Measurements from ENCODE around the gene RIN3. TPM values are rescaled to one million over a fixed set of nuclear protein-coding genes. Genes with fewer than 3 reads are reported as not detected.

The RIN3 gene
- total and polyA plus RNA-seq, 3 donors from 2014 or later: 25.9 to 56.2 (median 49.8) TPM

DNA sequence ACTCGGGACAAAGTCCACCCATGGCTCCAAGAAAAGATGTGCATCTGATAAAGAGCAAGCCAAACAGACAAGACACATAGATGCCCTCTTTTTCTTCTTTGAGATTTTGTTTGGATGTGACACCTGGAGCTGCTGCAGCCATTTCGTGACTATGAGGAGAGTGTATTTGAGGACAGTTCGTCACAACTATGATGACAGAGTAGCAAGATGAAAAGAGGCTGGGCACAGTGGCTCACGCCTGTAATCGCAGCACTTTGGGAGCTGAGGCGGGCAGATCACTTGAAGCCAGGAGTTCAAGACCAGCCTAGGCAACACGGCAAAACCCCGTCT lies 213.3 kb downstream of the RIN3 start:
- Histone ChIP-seq H3K27me3 (no peaks in the 10 kb centered on the region), H3K4me1 (peaks cover 13% of the 10 kb centered on the region), H3K4me3 (no peak overlapping the region), H3K36me3 (ENCODE audit: low read depth, missing control alignments) (no peaks in the 10 kb centered on the region), H3K9me3 (no peaks in the 10 kb centered on the region), H3K27ac (peak overlapping the region; percentile 12 to 44)
- TF ChIP-seq POLR2A (IDR thresholded peaks at IDR 0.05): no peak
- TF ChIP-seq, protein P1, sequence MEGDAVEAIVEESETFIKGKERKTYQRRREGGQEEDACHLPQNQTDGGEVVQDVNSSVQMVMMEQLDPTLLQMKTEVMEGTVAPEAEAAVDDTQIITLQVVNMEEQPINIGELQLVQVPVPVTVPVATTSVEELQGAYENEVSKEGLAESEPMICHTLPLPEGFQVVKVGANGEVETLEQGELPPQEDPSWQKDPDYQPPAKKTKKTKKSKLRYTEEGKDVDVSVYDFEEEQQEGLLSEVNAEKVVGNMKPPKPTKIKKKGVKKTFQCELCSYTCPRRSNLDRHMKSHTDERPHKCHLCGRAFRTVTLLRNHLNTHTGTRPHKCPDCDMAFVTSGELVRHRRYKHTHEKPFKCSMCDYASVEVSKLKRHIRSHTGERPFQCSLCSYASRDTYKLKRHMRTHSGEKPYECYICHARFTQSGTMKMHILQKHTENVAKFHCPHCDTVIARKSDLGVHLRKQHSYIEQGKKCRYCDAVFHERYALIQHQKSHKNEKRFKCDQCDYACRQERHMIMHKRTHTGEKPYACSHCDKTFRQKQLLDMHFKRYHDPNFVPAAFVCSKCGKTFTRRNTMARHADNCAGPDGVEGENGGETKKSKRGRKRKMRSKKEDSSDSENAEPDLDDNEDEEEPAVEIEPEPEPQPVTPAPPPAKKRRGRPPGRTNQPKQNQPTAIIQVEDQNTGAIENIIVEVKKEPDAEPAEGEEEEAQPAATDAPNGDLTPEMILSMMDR (IDR thresholded peaks at IDR 0.05): no peak
- WGBS, 2 donors: 81 to 97% methylated on average over 8 of the region's 8 CpGs
- intact Hi-C loops (cut with DNase I; ENCODE audit: low total_unique reads): no loop called here
- no peak for DNase-seq

DNA sequence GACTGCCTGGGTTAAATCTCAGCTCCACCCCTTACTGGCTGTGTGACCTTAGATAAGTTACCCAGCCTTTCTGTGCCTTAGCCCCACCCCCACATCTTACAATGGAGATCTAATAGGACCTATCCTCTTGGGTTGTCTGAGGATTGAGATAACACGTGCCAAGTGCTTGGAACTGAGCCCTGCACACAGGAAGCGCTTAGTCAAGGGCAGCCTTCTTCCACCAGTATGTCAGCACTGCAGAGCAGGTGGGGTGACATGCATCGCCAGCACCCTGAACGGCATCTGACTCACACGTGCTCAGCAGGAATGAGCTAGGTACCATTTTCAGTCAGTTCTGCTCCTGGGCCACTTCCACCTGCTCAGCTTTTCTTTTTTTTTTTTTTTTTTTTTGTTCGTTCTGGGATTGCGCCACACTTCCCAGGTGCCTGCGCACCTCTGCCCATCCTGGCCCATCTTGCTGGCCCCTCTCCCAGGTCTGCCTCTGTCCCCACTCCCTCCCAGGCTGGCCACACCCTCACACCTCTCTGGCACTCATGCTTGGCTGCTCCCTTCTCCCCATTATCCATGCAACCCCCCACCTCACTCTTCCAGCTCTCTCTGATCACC lies 215.3 kb downstream of the RIN3 start:
- peaks cover 23% of the 10 kb centered on the region for H3K4me1 ChIP-seq
- no peak overlapping the region for H3K27ac ChIP-seq
- H3K27me3 ChIP-seq: no peaks in the 10 kb centered on the region
- no peaks in the 10 kb centered on the region for H3K36me3 ChIP-seq (ENCODE audit: low read depth, missing control alignments)
- WGBS, 2 donors: 78 to 83% methylated on average over 8 of the region's 8 CpGs
- peak; percentile 56 for DNase-seq
- TF ChIP-seq, protein P1 (IDR thresholded peaks at IDR 0.05): no peak
- TF ChIP-seq POLR2A (IDR thresholded peaks at IDR 0.05): no peak
- H3K4me3 ChIP-seq: no peak overlapping the region
- intact Hi-C loops (cut with DNase I; ENCODE audit: low total_unique reads): no loop called here
- no peaks in the 10 kb centered on the region for H3K9me3 ChIP-seq

DNA sequence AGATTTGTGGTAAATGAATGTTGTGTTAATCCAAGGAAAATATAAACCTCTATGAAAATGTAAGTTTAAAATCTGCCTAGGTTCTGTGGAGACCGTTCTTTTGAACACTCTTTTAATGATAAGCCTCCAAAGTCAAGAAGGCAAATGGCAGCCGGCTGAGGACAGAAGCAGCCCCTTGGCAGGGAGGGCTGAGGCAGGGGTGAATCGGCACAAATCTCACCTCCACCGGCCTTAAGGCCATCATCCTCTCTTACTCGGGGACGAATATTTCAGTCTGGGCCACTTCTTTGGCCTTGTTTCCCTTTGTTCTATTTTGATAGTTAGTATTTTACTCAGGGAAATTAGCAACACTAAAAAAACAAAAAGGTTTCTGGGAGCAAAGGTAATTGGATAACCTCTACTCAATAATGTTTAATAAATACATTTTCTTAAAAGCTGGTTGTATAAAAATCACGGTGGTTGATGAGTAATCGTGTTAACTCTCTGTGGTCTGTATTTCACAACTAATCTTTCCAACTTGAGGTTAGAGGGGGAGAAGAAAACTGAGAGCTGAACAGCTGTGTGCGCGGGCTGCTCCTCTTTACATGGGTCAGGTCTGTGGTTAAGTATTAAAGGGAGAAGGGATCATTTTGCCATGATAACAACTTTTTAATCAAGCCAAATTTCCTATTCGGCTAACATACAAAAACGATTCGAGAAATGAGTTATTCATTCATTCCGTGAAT lies 216.2 kb downstream of the RIN3 start:
- Histone ChIP-seq H3K27ac (no peak overlapping the region), H3K36me3 (ENCODE audit: low read depth, missing control alignments) (no peaks in the 10 kb centered on the region)
- WGBS, 2 donors: 70 to 75% methylated on average over 14 of the region's 14 CpGs

DNA sequence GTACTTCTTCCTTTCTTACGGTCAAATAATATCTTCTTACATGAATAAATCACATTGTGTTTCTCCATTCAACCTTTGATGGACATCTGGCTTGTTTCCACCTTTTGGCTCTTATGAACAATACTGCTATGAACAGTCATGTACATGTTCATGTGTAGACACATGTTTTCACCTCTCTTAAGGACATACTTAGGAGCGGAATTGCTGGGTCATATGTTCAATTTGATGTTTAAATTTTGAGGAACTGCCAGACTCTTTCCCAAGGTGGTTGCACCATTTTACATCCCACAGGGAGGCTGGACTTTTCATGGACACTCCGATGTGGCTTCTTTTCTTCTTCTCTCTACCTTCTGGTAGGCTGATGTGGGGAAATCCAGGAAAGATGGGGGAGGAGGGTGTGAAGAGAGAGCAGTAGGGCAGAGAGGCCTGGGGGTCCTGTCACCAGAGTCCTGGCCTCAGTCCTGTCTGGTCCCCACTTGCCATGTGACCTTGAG lies 218.1 kb downstream of the RIN3 start:
- Histone ChIP-seq H3K4me3 (no peak overlapping the region), H3K36me3 (ENCODE audit: low read depth, missing control alignments) (no peaks in the 10 kb centered on the region), H3K27me3 (no peaks in the 10 kb centered on the region), H3K4me1 (peaks cover 11% of the 10 kb centered on the region), H3K9me3 (no peaks in the 10 kb centered on the region), H3K27ac (no peak overlapping the region)
- no peak for DNase-seq
- 96 to 99% methylated on average over 3 of the region's 3 CpGs for WGBS, 2 donors
- TF ChIP-seq, protein P1 (IDR thresholded peaks at IDR 0.05): no peak
- TF ChIP-seq POLR2A (IDR thresholded peaks at IDR 0.05): no peak
- intact Hi-C loops (cut with DNase I; ENCODE audit: low total_unique reads): no loop called here

More for the DNA sequence above, 216.2 kb downstream of the RIN3 start:
- TF ChIP-seq, protein P1 (IDR thresholded peaks at IDR 0.05): no peak
- no peak for TF ChIP-seq POLR2A (IDR thresholded peaks at IDR 0.05)
- Histone ChIP-seq H3K4me3 (no peak overlapping the region), H3K27me3 (no peaks in the 10 kb centered on the region), H3K4me1 (peaks cover 22% of the 10 kb centered on the region), H3K9me3 (no peaks in the 10 kb centered on the region)
- no peak for DNase-seq
- intact Hi-C loops (cut with DNase I; ENCODE audit: low total_unique reads): no loop called here

Data from testis (tissue), 3 donors.